Measurements from ENCODE around the gene CRKL.
"Not testable (repeated sequence)": the region's sequence is repeated elsewhere in the genome, so short reads cannot be mapped to it uniquely, and the experiment has no call there.

CRKL gene

GRCh38 chr22:20967697-20968211 is 50.5 kb downstream of the CRKL start:
- DNase-seq (ENCODE audit: low spot score), result no peak

- no peak for DNase-seq (ENCODE audit: low spot score)
Measured at GRCh38 chr22:20968281-20968977, 51.2 kb downstream of the CRKL start.

- no peak for DNase-seq (ENCODE audit: low spot score)
Measured at GRCh38 chr22:20970939-20971657, 53.9 kb downstream of the CRKL start.

- DNase-seq (ENCODE audit: low spot score), result not testable (repeated sequence)
Measured at GRCh38 chr22:20972014-20972694, 54.9 kb downstream of the CRKL start.

- DNase-seq (ENCODE audit: low spot score), result no peak
Measured at GRCh38 chr22:20972933-20973577, 55.8 kb downstream of the CRKL start.

GRCh38 chr22:20973634-20974286 is 56.6 kb downstream of the CRKL start:
- DNase-seq (ENCODE audit: low spot score), result no peak

GRCh38 chr22:20974336-20974955 is 57.2 kb downstream of the CRKL start:
- DNase-seq (ENCODE audit: low spot score), result no peak

GRCh38 chr22:20975541-20976290 is 58.5 kb downstream of the CRKL start:
- no peak for DNase-seq (ENCODE audit: low spot score)

- DNase-seq (ENCODE audit: low spot score), result no peak
Measured at GRCh38 chr22:20976291-20976877, 59.2 kb downstream of the CRKL start.

- DNase-seq (ENCODE audit: low spot score), result no peak
Measured at GRCh38 chr22:20977019-20977418, 59.8 kb downstream of the CRKL start.

GRCh38 chr22:20977516-20978170 is 60.4 kb downstream of the CRKL start:
- no peak for DNase-seq (ENCODE audit: low spot score)

GRCh38 chr22:20978419-20978818 is 61.2 kb downstream of the CRKL start:
- DNase-seq (ENCODE audit: low spot score), result no peak

- peak; percentile 81 for DNase-seq (ENCODE audit: low spot score)
Measured at GRCh38 chr22:20979243-20979809, 62.1 kb downstream of the CRKL start.

GRCh38 chr22:20979940-20980453 is 62.8 kb downstream of the CRKL start:
- DNase-seq (ENCODE audit: low spot score), result no peak

- DNase-seq (ENCODE audit: low spot score), result no peak
Measured at GRCh38 chr22:20980523-20980922, 63.3 kb downstream of the CRKL start.

GRCh38 chr22:20980938-20981722 is 63.9 kb downstream of the CRKL start:
- no peak for DNase-seq (ENCODE audit: low spot score)

GRCh38 chr22:20981787-20982562 is 64.8 kb downstream of the CRKL start, which contains the start of gene LZTR1:
Gene LZTR1, plus strand, starts transcription at chr22:20982297. Its CDS starts 75 bp downstream, at chr22:20982372.
- peak; percentile 94 for DNase-seq (ENCODE audit: low spot score)

Measured in AG08396 (cell line).